Spleen (tissue), 11 donors: Measurements from ENCODE around the gene BMP3. TPM values are rescaled to one million over a fixed set of nuclear protein-coding genes. Genes with fewer than 3 reads are reported as not detected.
A peak's percentile ranks its signal among the peaks of the same experiment; 100 is the strongest.

Experiments
- DNase-seq: peaks from one replicate; pipeline ENCODE4 v3.0.0-alpha.2; 2020
- H3K27ac ChIP-seq, 8 donors: fragments of 200-600 bp; sonication (generic) in 7 of 8; 1 replicate in 4 of 8; 2 replicates in 4 of 8; pipeline versions ENCODE4 v1.5.0 to v1.8.0; 2016 to 2021; ENCODE audit warnings: inconsistent platforms in 4 of 8, mild to moderate bottlenecking in 4 of 8, moderate library complexity in 1 of 8
- H3K27me3 ChIP-seq, 7 donors: fragments of 200-600 bp; sonication (generic) in 6 of 7; replicated peaks in 1 of 7; 1 replicate in 4 of 7; 2 replicates in 3 of 7; pipeline versions ENCODE4 v1.5.0 to v1.8.0; 2016 to 2021; ENCODE audit warnings: inconsistent platforms in 3 of 7, mild to moderate bottlenecking in 1 of 7
- H3K36me3 ChIP-seq, 6 donors: fragments of 200-600 bp; sonication (generic) in 5 of 6; 1 replicate in 4 of 6; 2 replicates in 2 of 6; pipeline versions ENCODE4 v1.5.0 to v1.8.0; 2016 to 2021; ENCODE audit warnings: inconsistent platforms in 2 of 6
- H3K4me1 ChIP-seq, 6 donors: fragments of 200-600 bp; sonication (generic) in 5 of 6; 1 replicate in 3 of 6; 2 replicates in 3 of 6; pipeline versions ENCODE4 v1.5.0 to v1.8.0; 2016 to 2021; ENCODE audit warnings: inconsistent platforms in 3 of 6
- H3K4me3 ChIP-seq, 8 donors: fragments of 200-600 bp; sonication (generic) in 7 of 8; 1 replicate in 4 of 8; 2 replicates in 4 of 8; pipeline versions ENCODE4 v1.5.0 to v1.8.0; 2016 to 2021; ENCODE audit warnings: inconsistent platforms in 4 of 8, mild to moderate bottlenecking in 4 of 8, moderate library complexity in 2 of 8
- H3K9me3 ChIP-seq, 8 donors: fragments of 200-600 bp; sonication (generic) in 7 of 8; 1 replicate in 4 of 8; 2 replicates in 4 of 8; pipeline versions ENCODE4 v1.5.0 to v1.8.0; 2016 to 2021; ENCODE audit warnings: inconsistent platforms in 4 of 8
- POLR2A ChIP-seq, 3 donors: fragments of 450-650 bp; IDR thresholded peaks; one replicate each; pipeline ENCODE4 v1.5.1; 2017; ENCODE audit warnings: antibody characterized with exemption in 3 of 3, mild to moderate bottlenecking in 1 of 3
- POLR2AphosphoS5 ChIP-seq, 3 donors: sonication (generic); formaldehyde crosslinking; IDR thresholded peaks; one replicate each; pipeline ENCODE4 v1.5.1; 2017; ENCODE audit warnings: antibody characterized with exemption in 3 of 3
- WGBS, 5 donors: extraction: QIAGEN DNeasy Blood & Tissue Kit in 3 of 5; methylation state at CpG; one replicate each; pipeline versions ENCODE4 v1.1.5 to v1.1.7; 2013 to 2018; 5-methylcytosine and 5-hydroxymethylcytosine counted together
- intact Hi-C: fragments of 100-400 bp; cut with DNase I; formaldehyde crosslinking; loops from one replicate; pipeline ENCODE4 v1.15.0; 2023; ENCODE audit warnings: low total_unique reads
- polyA plus RNA-seq, 3 donors: library from polyadenylated mRNA; stranded (reverse); fragments of 200-250 nt; gene quantifications; one replicate each; pipeline ENCODE4 v1.2.1, GENCODE V29; 2013
- total RNA-seq, 7 donors: library from RNA; depleted of rRNA in 3 of 7; stranded (reverse); fragments of >200 nt in 3 of 7; fragmentation: NEBNext Ultra II Directional in 4 of 7; extraction: Animal tissue kit (Norgen Biotek cat#: 25700) in 4 of 7; gene quantifications; one replicate each; pipeline versions ENCODE4 v1.1.0 to v1.2.1, GENCODE V29; 2016 to 2021
- TF ChIP-seq, protein P1 (sequence below), 11 experiments: fragments of 200-600 bp in 7 of 11; fragments of 450-650 bp in 4 of 11; sonication (generic) in 4 of 11; IDR thresholded peaks in 8 of 11; conservative IDR thresholded peaks in 3 of 11; 1 replicate in 7 of 11; 2 replicates in 4 of 11; pipeline versions ENCODE4 v1.4.0 to v1.8.0; 2016 to 2021; ENCODE audit warnings: antibody characterized with exemption in 11 of 11, inconsistent platforms in 4 of 11, mild to moderate bottlenecking in 1 of 11
- donor health status: healthy with polysubstance abuse.
- donor health status: DM: no; HTN: no; CAD: no; lungs with moderate emphysema.
- donor health status: DM: no; HTN: no; CAD: no.
- donor health status: Bipolar disorder and iron deficiency.
- donor health status: healthy.
- donor health status: DM: no; HTN: no; CAD: no.
- donor health status: DM: yes; HTN: yes; CAD: no.

BMP3 gene
- total and polyA plus RNA-seq, 10 donors: 0.06 to 0.33 (median 0.23) TPM; not detected in 3

DNA sequence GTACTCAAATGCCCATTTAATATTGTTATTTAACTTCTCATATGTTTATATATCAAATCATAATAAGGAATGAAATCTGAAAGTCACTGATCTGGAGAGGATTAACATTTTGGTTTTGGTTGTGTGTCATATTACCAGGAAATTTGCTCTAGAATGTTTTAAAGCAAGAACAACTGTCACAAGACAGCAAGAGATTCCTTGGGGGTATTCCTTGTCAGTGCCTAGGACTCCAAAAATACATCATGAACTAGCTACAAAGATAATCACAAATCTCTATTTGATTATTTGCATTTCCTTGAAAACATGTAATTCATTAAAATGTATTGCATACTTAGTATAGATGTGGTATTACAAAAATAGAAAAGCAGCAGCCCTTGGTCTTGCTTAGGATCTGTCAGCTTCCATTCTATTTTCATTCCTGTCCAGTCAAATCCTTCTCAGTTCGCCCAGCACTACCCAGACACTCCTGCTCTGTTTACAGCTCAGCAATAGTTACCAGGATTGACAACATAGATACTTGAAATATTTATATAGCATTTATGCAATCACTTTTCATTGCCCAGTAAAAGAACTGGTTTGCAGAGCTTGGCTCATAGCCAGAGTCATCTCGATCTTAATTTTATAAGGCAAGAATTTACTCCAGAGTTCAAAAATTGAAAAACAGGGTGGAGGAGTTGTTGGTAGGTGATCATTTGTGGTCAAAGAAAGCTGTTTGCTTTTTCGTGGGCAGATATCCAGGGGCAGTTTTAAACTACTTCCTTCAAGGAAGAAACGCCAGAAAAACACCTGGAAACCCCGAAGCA, 9.2 kb upstream of the BMP3 start:
- intact Hi-C loops: no loop called here
- no peak overlapping the region for H3K27ac ChIP-seq
- no peaks in the 10 kb centered on the region for H3K4me1 ChIP-seq
- no peaks in the 10 kb centered on the region for H3K36me3 ChIP-seq
- H3K9me3 ChIP-seq: no peaks in the 10 kb centered on the region
- peaks cover 0 to 36% (median 0%) of the 10 kb centered on the region in 7 donors for H3K27me3 ChIP-seq
- TF ChIP-seq POLR2A (IDR thresholded peaks at IDR 0.05) (no peak), POLR2AphosphoS5 (IDR thresholded peaks at IDR 0.05) (no peak)
- TF ChIP-seq, protein P1, sequence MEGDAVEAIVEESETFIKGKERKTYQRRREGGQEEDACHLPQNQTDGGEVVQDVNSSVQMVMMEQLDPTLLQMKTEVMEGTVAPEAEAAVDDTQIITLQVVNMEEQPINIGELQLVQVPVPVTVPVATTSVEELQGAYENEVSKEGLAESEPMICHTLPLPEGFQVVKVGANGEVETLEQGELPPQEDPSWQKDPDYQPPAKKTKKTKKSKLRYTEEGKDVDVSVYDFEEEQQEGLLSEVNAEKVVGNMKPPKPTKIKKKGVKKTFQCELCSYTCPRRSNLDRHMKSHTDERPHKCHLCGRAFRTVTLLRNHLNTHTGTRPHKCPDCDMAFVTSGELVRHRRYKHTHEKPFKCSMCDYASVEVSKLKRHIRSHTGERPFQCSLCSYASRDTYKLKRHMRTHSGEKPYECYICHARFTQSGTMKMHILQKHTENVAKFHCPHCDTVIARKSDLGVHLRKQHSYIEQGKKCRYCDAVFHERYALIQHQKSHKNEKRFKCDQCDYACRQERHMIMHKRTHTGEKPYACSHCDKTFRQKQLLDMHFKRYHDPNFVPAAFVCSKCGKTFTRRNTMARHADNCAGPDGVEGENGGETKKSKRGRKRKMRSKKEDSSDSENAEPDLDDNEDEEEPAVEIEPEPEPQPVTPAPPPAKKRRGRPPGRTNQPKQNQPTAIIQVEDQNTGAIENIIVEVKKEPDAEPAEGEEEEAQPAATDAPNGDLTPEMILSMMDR (IDR thresholded peaks at IDR 0.05 in 8 of 11, conservative IDR thresholded peaks at IDR 0.05 in 3 of 11): no peak
- no peak for DNase-seq
- H3K4me3 ChIP-seq: no peak overlapping the region
- 39 to 52% (median 43%) methylated on average over 5 of the region's 5 CpGs for WGBS, 5 donors

DNA sequence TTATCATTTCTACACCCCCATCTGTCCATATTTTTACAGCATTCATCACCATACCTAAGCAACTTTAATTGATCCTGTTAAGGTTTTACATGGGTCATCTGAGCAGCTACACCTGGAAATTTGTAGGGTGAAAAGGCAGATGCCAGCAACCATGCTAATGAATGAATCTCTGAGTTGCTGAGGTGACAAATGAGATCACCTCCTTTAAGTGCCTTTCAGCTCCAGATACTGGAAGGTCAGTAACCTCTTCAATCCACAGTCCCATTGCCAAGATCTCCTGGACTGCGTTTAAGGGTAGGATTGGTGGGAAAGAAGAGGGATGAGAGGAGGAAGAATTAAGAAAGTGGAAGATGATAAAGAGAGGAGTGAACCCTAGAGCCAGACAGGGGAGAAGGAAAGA, 8.5 kb upstream of the BMP3 start:
- no peaks in the 10 kb centered on the region for H3K36me3 ChIP-seq
- peaks cover 0 to 40% (median 0%) of the 10 kb centered on the region in 7 donors for H3K27me3 ChIP-seq
- H3K27ac ChIP-seq: no peak overlapping the region
- no peak for DNase-seq
- no peak overlapping the region for H3K4me3 ChIP-seq
- intact Hi-C loops: no loop called here
- H3K4me1 ChIP-seq: no peaks in the 10 kb centered on the region
- no peaks in the 10 kb centered on the region for H3K9me3 ChIP-seq
- TF ChIP-seq, protein P1 (IDR thresholded peaks at IDR 0.05 in 8 of 11, conservative IDR thresholded peaks at IDR 0.05 in 3 of 11): no peak
- TF ChIP-seq POLR2AphosphoS5 (IDR thresholded peaks at IDR 0.05) (no peak), POLR2A (IDR thresholded peaks at IDR 0.05) (no peak)
- WGBS, 5 donors: 60 to 78% (median 74%) methylated on average over 1 of the region's 1 CpG

DNA sequence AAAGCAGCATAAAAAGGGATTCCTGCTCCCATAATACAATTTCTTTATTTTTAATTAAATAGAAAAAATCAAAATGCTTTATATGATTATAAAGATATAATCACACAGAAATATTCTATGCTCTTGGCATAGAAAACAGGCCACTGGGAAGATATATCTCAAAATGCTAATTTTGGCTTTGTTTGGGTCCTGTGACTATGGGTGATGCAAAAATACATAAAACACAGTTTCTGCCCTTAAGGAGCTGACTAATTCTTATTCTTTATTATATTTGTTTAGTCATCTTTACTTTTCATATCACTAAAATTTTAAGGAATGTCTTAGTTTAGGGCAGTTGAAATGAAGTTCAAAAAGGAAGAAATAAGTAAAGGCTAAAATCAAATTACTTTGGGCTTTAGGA, 7.0 kb upstream of the BMP3 start:
- TF ChIP-seq POLR2AphosphoS5 (IDR thresholded peaks at IDR 0.05) (no peak), POLR2A (IDR thresholded peaks at IDR 0.05) (no peak)
- TF ChIP-seq, protein P1 (IDR thresholded peaks at IDR 0.05 in 8 of 11, conservative IDR thresholded peaks at IDR 0.05 in 3 of 11): no peak
- Histone ChIP-seq H3K27ac (no peak overlapping the region), H3K27me3 (peaks cover 0 to 45% (median 0%) of the 10 kb centered on the region in 7 donors), H3K36me3 (no peaks in the 10 kb centered on the region), H3K4me3 (no peak overlapping the region), H3K4me1 (no peaks in the 10 kb centered on the region), H3K9me3 (no peaks in the 10 kb centered on the region)
- DNase-seq: no peak
- intact Hi-C loops: no loop called here

DNA sequence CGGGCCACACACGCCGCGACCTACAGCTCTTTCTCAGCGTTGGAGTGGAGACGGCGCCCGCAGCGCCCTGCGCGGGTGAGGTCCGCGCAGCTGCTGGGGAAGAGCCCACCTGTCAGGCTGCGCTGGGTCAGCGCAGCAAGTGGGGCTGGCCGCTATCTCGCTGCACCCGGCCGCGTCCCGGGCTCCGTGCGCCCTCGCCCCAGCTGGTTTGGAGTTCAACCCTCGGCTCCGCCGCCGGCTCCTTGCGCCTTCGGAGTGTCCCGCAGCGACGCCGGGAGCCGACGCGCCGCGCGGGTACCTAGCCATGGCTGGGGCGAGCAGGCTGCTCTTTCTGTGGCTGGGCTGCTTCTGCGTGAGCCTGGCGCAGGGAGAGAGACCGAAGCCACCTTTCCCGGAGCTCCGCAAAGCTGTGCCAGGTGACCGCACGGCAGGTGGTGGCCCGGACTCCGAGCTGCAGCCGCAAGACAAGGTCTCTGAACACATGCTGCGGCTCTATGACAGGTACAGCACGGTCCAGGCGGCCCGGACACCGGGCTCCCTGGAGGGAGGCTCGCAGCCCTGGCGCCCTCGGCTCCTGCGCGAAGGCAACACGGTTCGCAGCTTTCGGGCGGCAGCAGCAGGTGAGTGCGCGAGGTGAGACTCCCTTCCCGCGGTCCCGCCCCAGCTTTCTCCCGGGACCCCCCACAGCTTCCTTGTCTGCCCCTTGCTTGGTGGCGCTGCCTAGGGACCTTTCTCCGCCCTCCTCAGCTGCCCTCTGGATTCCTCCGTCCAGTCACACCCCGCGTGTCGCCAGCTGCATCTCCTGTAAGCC, 678 bp downstream of the BMP3 start:
- DNase-seq: peak; percentile 74

More for the DNA sequence above, 678 bp downstream of the BMP3 start:
- no peak overlapping the region for H3K27ac ChIP-seq
- WGBS, 5 donors: 1 to 6% (median 2%) methylated on average over 22 to 77 of the region's 77 CpGs
- H3K27me3 ChIP-seq: peaks cover 4 to 81% (median 28%) of the 10 kb centered on the region in 7 donors
- H3K4me1 ChIP-seq: peaks cover 7 to 23% (median 13%) of the 10 kb centered on the region in 6 donors
- no peaks in the 10 kb centered on the region for H3K36me3 ChIP-seq
- peak overlapping the region in 7 of 8 donors; percentile 24 to 66 (median 37) for H3K4me3 ChIP-seq
- no peaks in the 10 kb centered on the region for H3K9me3 ChIP-seq
- intact Hi-C loops: loop anchor here (5.0 kb wide), 1 partner anchor 674 kb away; no protein-coding TSS in a partner anchor
- TF ChIP-seq POLR2AphosphoS5 (IDR thresholded peaks at IDR 0.05): no peak
- TF ChIP-seq, protein P1 (IDR thresholded peaks at IDR 0.05 in 8 of 11, conservative IDR thresholded peaks at IDR 0.05 in 3 of 11): no peak
- no peak for TF ChIP-seq POLR2A (IDR thresholded peaks at IDR 0.05)
